Neural cell (in vitro differentiated cells): ENCODE data around the gene AMH. TPM values are rescaled to one million over a fixed set of nuclear protein-coding genes. Genes with fewer than 3 reads are reported as not detected.
"Not testable (repeated sequence)": the region's sequence is repeated elsewhere in the genome, so short reads cannot be mapped to it uniquely, and the experiment has no call there.

Experiments
- H2AFZ ChIP-seq: fragments of 200-600, 300-800 bp; sonication (generic), shearing (Covaris generic); 2 replicates; pipeline ENCODE4 v1.6.0; 2014; ENCODE audit warnings: low read depth, mild to moderate bottlenecking, antibody characterized with exemption, low read length, moderate library complexity
- H3F3A ChIP-seq: fragments of 200-600 bp; shearing (Covaris generic); 2 replicates; pipeline ENCODE4 v1.6.1; 2016; ENCODE audit warnings: mild to moderate bottlenecking, moderate library complexity, mixed read lengths, antibody characterized with exemption, low read length; ENCODE audit not compliant: insufficient read depth, poor library complexity, severe bottlenecking
- H3K27ac ChIP-seq: fragments of 200-600, 300-800 bp; sonication (generic), shearing (Covaris generic); 2 replicates; pipeline ENCODE4 v1.5.1; 2014; ENCODE audit warnings: mild to moderate bottlenecking, low read length, moderate library complexity
- H3K27me3 ChIP-seq: fragments of 300-800, 200-600 bp; sonication (generic), shearing (Covaris generic); 2 replicates; pipeline ENCODE4 v1.6.0; 2014; ENCODE audit warnings: mild to moderate bottlenecking, low read depth, low read length, moderate library complexity; ENCODE audit not compliant: insufficient read depth
- H3K36me3 ChIP-seq: fragments of 300-800, 200-600 bp; sonication (generic), shearing (Covaris generic); 2 replicates; pipeline ENCODE4 v1.5.1; 2014; ENCODE audit warnings: mild to moderate bottlenecking, antibody characterized with exemption, low read length, moderate library complexity; ENCODE audit not compliant: insufficient read depth
- H3K4me2 ChIP-seq: fragments of 300-800, 200-600 bp; sonication (generic), shearing (Covaris generic); 2 replicates; pipeline ENCODE4 v1.6.0; 2014; ENCODE audit warnings: mild to moderate bottlenecking, low read length
- H3K4me3 ChIP-seq: fragments of 300-800, 200-600 bp; sonication (generic), shearing (Covaris generic); 2 replicates; pipeline ENCODE4 v1.5.1; 2014; ENCODE audit warnings: mild to moderate bottlenecking, low read length, moderate library complexity
- H3K79me2 ChIP-seq: fragments of 200-600 bp; shearing (Covaris generic); replicated peaks from 2 replicates; pipeline ENCODE4 v1.6.0; 2014; ENCODE audit warnings: mild to moderate bottlenecking, low read length, moderate library complexity; ENCODE audit not compliant: insufficient read depth
- H3K9ac ChIP-seq: fragments of 300-800, 200-600 bp; sonication (generic), shearing (Covaris generic); 2 replicates; pipeline ENCODE4 v1.6.1; 2016; ENCODE audit warnings: mild to moderate bottlenecking, low read length, mixed read lengths
- H3K9me2 ChIP-seq: fragments of 200-600 bp; shearing (Covaris generic); 2 replicates; pipeline ENCODE4 v1.6.1; 2016; ENCODE audit warnings: mild to moderate bottlenecking, low read length, mixed read lengths; ENCODE audit not compliant: insufficient read depth
- H3K9me3 ChIP-seq: fragments of 200-600, 300-800 bp; sonication (generic), shearing (Covaris generic); 2 replicates; pipeline ENCODE4 v1.6.1; 2016; ENCODE audit warnings: mild to moderate bottlenecking, mixed run types, low read length, moderate library complexity, mixed read lengths
- H4K20me1 ChIP-seq: fragments of 200-600 bp; shearing (Covaris generic); 2 replicates; pipeline ENCODE4 v1.6.1; 2016; ENCODE audit warnings: mild to moderate bottlenecking, mixed run types; ENCODE audit not compliant: insufficient read depth
- CTCF ChIP-seq: fragments of 450-650 bp; IDR thresholded peaks from 2 replicates; pipeline ENCODE4 v1.5.1; 2014; ENCODE audit warnings: antibody characterized with exemption, mild to moderate bottlenecking, moderate library complexity; ENCODE audit not compliant: poor library complexity, severe bottlenecking
- EP300 ChIP-seq: fragments of 450-650 bp; conservative IDR thresholded peaks from 2 replicates; pipeline ENCODE4 v1.6.1; 2014; ENCODE audit warnings: antibody characterized with exemption, mild to moderate bottlenecking, moderate library complexity; ENCODE audit not compliant: poor library complexity, severe bottlenecking
- EZH2 ChIP-seq: fragments of 200-600, 300-800 bp; shearing (Covaris generic), sonication (generic); IDR thresholded peaks from 2 replicates; pipeline ENCODE4 v1.6.1; 2014; ENCODE audit warnings: antibody characterized with exemption, low read length, borderline replicate concordance, mild to moderate bottlenecking; ENCODE audit not compliant: insufficient read depth, poor library complexity, severe bottlenecking
- POLR2AphosphoS5 ChIP-seq: IDR thresholded peaks from 2 replicates; pipeline ENCODE4 v1.6.1; 2012
- RAD21 ChIP-seq: fragments of 450-650 bp; conservative IDR thresholded peaks from 2 replicates; pipeline ENCODE4 v1.6.1; 2014; ENCODE audit warnings: antibody characterized with exemption, mild to moderate bottlenecking, moderate library complexity
- REST ChIP-seq: IDR thresholded peaks from 2 replicates; pipeline ENCODE4 v1.6.1; 2012; ENCODE audit warnings: borderline replicate concordance
- SMC3 ChIP-seq: fragments of 450-650 bp; conservative IDR thresholded peaks from 2 replicates; pipeline ENCODE4 v1.6.1; 2014; ENCODE audit warnings: antibody characterized with exemption, mild to moderate bottlenecking, moderate library complexity; ENCODE audit not compliant: poor library complexity
- TAF1 ChIP-seq: IDR thresholded peaks from 2 replicates; pipeline ENCODE4 v1.6.1; 2012; ENCODE audit warnings: low read depth
- polyA minus RNA-seq: library from RNA; depleted of rRNA, polyadenylated mRNA; stranded (reverse); fragments of >200 nt; gene quantifications from 2 replicates; pipeline ENCODE4 v1.2.3, GENCODE V29; 2014
- polyA plus RNA-seq: library from polyadenylated mRNA; depleted of rRNA; stranded (reverse); fragments of >200 nt; gene quantifications from 2 replicates; pipeline ENCODE4 v1.2.3, GENCODE V29; 2014

The AMH gene
- polyA plus RNA-seq (57.5 and 71.5 TPM in 2 replicates), polyA minus RNA-seq (12.7 and 12.8 TPM in 2 replicates)

GRCh38 chr19:2249010-2249866 is at the start of gene AMH:
Gene AMH, plus strand, starts transcription at chr19:2249323. Its CDS starts 10 bp downstream, at chr19:2249333.
- H4K20me1 ChIP-seq, result no peaks in the 10 kb centered on the region
- no peak within 1 kb of the TSS for H3K27ac ChIP-seq
- H2AFZ ChIP-seq, result no peak within 1 kb of the TSS
- no peaks in the 10 kb centered on the region for H3K36me3 ChIP-seq
- H3K79me2 ChIP-seq, result no peaks in the 10 kb centered on the region
- H3K9ac ChIP-seq, result no peak within 1 kb of the TSS
- H3K27me3 ChIP-seq, result peaks cover 14% of the 10 kb centered on the region
- H3K4me2 ChIP-seq, result no peak within 1 kb of the TSS
- TF ChIP-seq POLR2AphosphoS5, result no peak
- no peak for TF ChIP-seq EZH2
- TF ChIP-seq EP300, result no peak
- no peaks in the 10 kb centered on the region for H3K9me2 ChIP-seq
- H3K4me3 ChIP-seq, result no peak within 1 kb of the TSS
- H3K9me3 ChIP-seq, result no peaks in the 10 kb centered on the region
- H3F3A ChIP-seq, result no peaks in the 10 kb centered on the region

GRCh38 chr19:2199861-2200623 is 49.1 kb upstream of the AMH start:
- H3K9ac ChIP-seq, result no peak overlapping the region

GRCh38 chr19:2200624-2201294 is 48.4 kb upstream of the AMH start:
- not testable (repeated sequence) for H3K9ac ChIP-seq, H3K27me3 ChIP-seq, H3K4me3 ChIP-seq, H4K20me1 ChIP-seq, H3F3A ChIP-seq, H3K79me2 ChIP-seq, H3K27ac ChIP-seq, H3K36me3 ChIP-seq, H3K9me2 ChIP-seq, H3K9me3 ChIP-seq, H2AFZ ChIP-seq, H3K4me2 ChIP-seq

More at GRCh38 chr19:2199861-2200623, 49.1 kb upstream of the AMH start:
- Histone ChIP-seq H3K4me2 (no peak overlapping the region), H3F3A (no peaks in the 10 kb centered on the region), H2AFZ (no peak overlapping the region), H3K4me3 (no peak overlapping the region), H3K79me2 (peaks cover 3% of the 10 kb centered on the region), H3K36me3 (no peaks in the 10 kb centered on the region), H3K27me3 (no peaks in the 10 kb centered on the region), H3K27ac (no peak overlapping the region), H3K9me3 (no peaks in the 10 kb centered on the region), H3K9me2 (no peaks in the 10 kb centered on the region), H4K20me1 (no peaks in the 10 kb centered on the region)
- TF ChIP-seq RAD21 (no peak), POLR2AphosphoS5 (no peak), REST (no peak), SMC3 (no peak), EP300 (no peak), TAF1 (no peak), CTCF (no peak)
